ENCODE measurements around the gene BCAT1. TPM values are rescaled to one million over a fixed set of nuclear protein-coding genes. Genes with fewer than 3 reads are reported as not detected.

BCAT1 gene
- total RNA-seq, 2 donors from 2014 or later, result 3.4 to 13.1 TPM

DNA sequence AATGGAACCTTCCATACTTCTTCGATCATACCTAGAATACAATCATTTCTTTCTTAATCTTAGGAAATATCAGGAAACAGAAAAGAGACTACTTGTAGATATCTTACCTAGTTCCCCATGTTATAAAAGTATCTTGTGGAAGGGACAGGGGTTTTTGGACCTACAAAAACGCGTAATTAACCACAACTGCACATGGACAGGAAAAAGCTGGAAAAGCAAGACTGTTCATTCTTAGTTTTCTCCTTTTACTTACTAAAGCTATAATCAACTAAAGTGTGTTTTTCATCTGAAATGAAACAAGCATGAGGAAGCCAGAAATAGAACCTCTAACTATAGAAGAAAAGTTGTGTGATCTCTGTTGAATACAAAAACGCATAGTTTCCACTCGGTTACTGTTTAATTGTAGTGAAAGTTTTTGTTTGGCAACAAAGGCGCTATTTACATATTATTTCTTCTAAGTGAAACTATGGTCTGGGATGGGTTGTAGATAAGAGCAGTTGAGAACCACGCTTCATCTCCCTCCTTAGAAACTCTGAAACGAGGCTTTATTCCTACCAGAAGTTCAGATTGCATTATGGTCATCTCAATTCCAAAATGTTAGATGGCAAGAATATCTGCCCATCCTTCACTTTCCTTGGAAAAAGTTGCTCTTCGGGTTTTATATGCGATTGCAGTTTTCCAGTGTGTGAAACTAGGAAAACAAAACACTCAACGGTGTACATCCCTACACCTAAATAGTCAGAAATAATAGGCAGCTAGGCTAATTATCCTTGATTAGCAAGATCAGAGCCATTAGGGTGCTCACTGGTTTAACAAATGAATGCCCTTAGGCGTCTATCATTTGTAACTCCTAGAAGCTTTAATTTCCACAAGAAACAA lies 1.1 kb downstream of the BCAT1 start:
- H3K9me3 ChIP-seq, result no peaks in the 10 kb centered on the region
- peaks cover 0 to 8% of the 10 kb centered on the region in 2 donors for H3K4me1 ChIP-seq
- H3K27me3 ChIP-seq, result no peaks in the 10 kb centered on the region
- peak overlapping the region; percentile 38 to 53 for H3K4me3 ChIP-seq
- TF ChIP-seq, protein P1, sequence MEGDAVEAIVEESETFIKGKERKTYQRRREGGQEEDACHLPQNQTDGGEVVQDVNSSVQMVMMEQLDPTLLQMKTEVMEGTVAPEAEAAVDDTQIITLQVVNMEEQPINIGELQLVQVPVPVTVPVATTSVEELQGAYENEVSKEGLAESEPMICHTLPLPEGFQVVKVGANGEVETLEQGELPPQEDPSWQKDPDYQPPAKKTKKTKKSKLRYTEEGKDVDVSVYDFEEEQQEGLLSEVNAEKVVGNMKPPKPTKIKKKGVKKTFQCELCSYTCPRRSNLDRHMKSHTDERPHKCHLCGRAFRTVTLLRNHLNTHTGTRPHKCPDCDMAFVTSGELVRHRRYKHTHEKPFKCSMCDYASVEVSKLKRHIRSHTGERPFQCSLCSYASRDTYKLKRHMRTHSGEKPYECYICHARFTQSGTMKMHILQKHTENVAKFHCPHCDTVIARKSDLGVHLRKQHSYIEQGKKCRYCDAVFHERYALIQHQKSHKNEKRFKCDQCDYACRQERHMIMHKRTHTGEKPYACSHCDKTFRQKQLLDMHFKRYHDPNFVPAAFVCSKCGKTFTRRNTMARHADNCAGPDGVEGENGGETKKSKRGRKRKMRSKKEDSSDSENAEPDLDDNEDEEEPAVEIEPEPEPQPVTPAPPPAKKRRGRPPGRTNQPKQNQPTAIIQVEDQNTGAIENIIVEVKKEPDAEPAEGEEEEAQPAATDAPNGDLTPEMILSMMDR (IDR thresholded peaks at IDR 0.05), result no peak
- DNase-seq (ENCODE audit: low spot score), result no peak
- no peak overlapping the region for H3K27ac ChIP-seq
- no peaks in the 10 kb centered on the region for H3K36me3 ChIP-seq

DNA sequence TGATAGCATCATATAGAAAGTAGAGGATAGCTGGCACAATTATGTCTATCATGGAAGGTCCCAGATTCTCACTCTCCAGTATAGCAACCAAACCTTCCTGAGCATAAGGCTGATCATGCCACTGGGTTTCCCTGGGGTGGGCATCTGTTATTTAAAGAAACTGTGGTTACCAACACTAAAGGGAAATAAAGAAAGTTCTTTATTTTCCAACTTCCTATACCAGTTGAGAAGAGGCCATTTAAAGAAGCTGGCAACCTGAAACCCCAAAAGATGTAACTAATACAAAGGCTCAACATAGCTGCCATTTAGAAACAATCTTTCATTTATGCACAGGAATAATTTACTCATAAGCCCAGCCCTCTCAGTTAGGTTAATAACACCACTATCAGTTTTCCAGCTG lies 3.1 kb downstream of the BCAT1 start:
- no peak overlapping the region for H3K27ac ChIP-seq
- H3K36me3 ChIP-seq, result no peaks in the 10 kb centered on the region
- TF ChIP-seq, protein P1 (IDR thresholded peaks at IDR 0.05), result no peak
- H3K27me3 ChIP-seq, result no peaks in the 10 kb centered on the region
- no peaks in the 10 kb centered on the region for H3K9me3 ChIP-seq
- no peak for DNase-seq (ENCODE audit: low spot score)
- H3K4me1 ChIP-seq, result peaks cover 0 to 8% of the 10 kb centered on the region in 2 donors
- H3K4me3 ChIP-seq, result no peak overlapping the region

DNA sequence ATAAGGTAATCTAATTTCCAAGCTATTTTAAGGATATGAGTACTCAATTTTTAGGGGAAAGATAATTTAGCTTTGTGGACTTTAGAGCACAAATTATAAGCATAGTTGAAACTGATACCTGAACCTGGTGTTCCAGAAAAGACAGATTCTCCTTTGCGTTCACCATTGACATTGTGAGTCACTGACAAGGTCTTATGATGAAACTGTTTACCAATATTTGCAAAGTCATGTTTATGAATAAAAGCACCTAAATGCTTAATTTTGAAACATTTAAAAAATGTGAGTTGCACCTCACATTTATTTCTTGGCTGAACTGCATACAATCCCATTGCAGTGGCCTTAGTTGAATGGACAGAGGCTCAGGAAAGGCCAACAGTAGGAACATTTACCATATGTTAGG lies 3.9 kb downstream of the BCAT1 start:
- Histone ChIP-seq H3K36me3 (no peaks in the 10 kb centered on the region), H3K9me3 (no peaks in the 10 kb centered on the region), H3K4me1 (peaks cover 0 to 8% of the 10 kb centered on the region in 2 donors), H3K4me3 (no peak overlapping the region), H3K27me3 (no peaks in the 10 kb centered on the region), H3K27ac (no peak overlapping the region)
- no peak for DNase-seq (ENCODE audit: low spot score)
- TF ChIP-seq, protein P1 (IDR thresholded peaks at IDR 0.05), result no peak

DNA sequence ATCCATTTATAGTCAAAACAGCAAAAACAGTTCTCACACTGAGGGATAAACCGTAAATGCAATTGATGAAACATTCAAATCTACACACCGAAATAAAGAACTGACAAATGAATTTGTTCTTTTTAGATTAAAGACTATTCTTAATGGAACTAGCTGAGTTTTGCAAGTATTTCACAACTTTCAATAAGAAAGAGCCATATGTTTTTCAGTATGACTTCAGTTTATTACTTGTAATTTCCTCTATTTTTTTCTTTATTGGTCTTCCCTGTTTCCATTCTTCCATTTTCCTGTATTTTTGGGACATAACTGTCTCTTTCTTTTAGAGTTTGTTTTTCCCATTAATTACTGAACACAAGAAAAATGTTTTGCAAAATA lies 4.3 kb downstream of the BCAT1 start:
- Histone ChIP-seq H3K4me1 (peaks cover 0 to 7% of the 10 kb centered on the region in 2 donors), H3K4me3 (no peak overlapping the region), H3K27ac (no peak overlapping the region), H3K27me3 (no peaks in the 10 kb centered on the region), H3K36me3 (no peaks in the 10 kb centered on the region), H3K9me3 (no peaks in the 10 kb centered on the region)
- TF ChIP-seq, protein P1 (IDR thresholded peaks at IDR 0.05), result no peak
- DNase-seq (ENCODE audit: low spot score), result no peak

DNA sequence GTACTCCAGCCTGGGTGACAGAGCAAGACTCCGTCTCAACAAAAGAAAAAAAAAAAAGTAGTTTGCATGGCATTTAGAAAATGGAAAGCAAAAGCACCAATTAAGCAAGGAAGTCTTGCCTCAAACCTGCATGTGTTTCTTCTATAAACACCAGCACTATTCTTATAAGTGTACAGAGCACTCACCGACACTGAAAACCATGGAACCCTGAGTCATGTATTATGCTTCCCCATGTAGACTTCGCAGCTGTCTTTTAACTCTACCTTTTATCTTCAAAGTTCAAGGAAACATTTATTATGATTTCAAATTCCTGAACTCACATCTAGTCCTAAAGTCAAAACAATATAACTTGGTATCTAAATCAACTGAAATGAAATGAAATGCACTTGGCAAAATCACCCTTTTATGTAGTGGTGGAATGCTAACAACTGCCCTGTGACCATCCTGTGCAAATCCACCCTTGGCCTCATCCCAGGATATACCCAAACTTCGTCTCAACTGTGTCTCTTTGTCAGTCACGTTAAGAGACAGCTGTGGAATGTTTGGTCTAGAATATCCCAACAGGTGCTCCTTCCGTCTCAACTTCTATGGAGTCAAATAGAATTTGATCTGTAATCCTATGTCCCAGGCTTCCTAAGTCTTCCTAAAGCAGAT lies 4.8 kb downstream of the BCAT1 start:
- Histone ChIP-seq H3K4me1 (peaks cover 0 to 2% of the 10 kb centered on the region in 2 donors), H3K36me3 (no peaks in the 10 kb centered on the region), H3K9me3 (no peaks in the 10 kb centered on the region), H3K4me3 (no peak overlapping the region), H3K27me3 (no peaks in the 10 kb centered on the region), H3K27ac (no peak overlapping the region)
- TF ChIP-seq, protein P1 (IDR thresholded peaks at IDR 0.05), result no peak
- no peak for DNase-seq (ENCODE audit: low spot score)

All from right atrium auricular region (tissue), 2 donors.